Gastroesophageal sphincter (tissue), 3 donors: ENCODE results near the gene TDP1.

Source experiments
- EP300 ChIP-seq: sonication (generic); formaldehyde crosslinking; IDR thresholded peaks from one replicate; pipeline ENCODE4 v1.6.1; 2017; ENCODE audit warnings: antibody characterized with exemption, mild to moderate bottlenecking
- POLR2AphosphoS5 ChIP-seq: sonication (generic); formaldehyde crosslinking; IDR thresholded peaks from one replicate; pipeline ENCODE4 v1.6.1; 2017; ENCODE audit warnings: antibody characterized with exemption
- TF ChIP-seq, protein P1 (sequence below), 4 experiments: fragments of 200-600 bp in 2 of 4; fragments of 450-650 bp in 2 of 4; sonication (generic) in 1 of 4; IDR thresholded peaks; one replicate each; pipeline ENCODE4 v1.5.1; 2017 to 2019; ENCODE audit warnings: antibody characterized with exemption in 4 of 4, mild to moderate bottlenecking in 2 of 4, moderate library complexity in 2 of 4

- TF ChIP-seq, protein P1, sequence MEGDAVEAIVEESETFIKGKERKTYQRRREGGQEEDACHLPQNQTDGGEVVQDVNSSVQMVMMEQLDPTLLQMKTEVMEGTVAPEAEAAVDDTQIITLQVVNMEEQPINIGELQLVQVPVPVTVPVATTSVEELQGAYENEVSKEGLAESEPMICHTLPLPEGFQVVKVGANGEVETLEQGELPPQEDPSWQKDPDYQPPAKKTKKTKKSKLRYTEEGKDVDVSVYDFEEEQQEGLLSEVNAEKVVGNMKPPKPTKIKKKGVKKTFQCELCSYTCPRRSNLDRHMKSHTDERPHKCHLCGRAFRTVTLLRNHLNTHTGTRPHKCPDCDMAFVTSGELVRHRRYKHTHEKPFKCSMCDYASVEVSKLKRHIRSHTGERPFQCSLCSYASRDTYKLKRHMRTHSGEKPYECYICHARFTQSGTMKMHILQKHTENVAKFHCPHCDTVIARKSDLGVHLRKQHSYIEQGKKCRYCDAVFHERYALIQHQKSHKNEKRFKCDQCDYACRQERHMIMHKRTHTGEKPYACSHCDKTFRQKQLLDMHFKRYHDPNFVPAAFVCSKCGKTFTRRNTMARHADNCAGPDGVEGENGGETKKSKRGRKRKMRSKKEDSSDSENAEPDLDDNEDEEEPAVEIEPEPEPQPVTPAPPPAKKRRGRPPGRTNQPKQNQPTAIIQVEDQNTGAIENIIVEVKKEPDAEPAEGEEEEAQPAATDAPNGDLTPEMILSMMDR (IDR thresholded peaks at IDR 0.05) = no peak
- TF ChIP-seq POLR2AphosphoS5 (no peak), EP300 (no peak)
Measured at GRCh38 chr14:90054803-90055202, 99.1 kb downstream of the TDP1 start.
